Muscle of leg (tissue), 11 donors: ENCODE data around the gene RBFOX2. TPM values are rescaled to one million over a fixed set of nuclear protein-coding genes. Genes with fewer than 3 reads are reported as not detected.

Source experiments
- DNase-seq: peaks from one replicate; pipeline ENCODE4 v3.0.0; 2013
- H3K27ac ChIP-seq: one replicate; pipeline ENCODE4 v1.5.1; 2013; ENCODE audit warnings: mild to moderate bottlenecking, low read length, control low read depth
- H3K27me3 ChIP-seq: one replicate; pipeline ENCODE4 v1.6.1; 2013; ENCODE audit warnings: low read length; ENCODE audit not compliant: control insufficient read depth, insufficient read depth
- H3K36me3 ChIP-seq: one replicate; pipeline ENCODE4 v1.6.1; 2013; ENCODE audit warnings: low read length; ENCODE audit not compliant: control insufficient read depth, insufficient read depth
- H3K4me1 ChIP-seq: one replicate; pipeline ENCODE4 v1.6.1; 2013; ENCODE audit warnings: low read length; ENCODE audit not compliant: control insufficient read depth, insufficient read depth
- H3K4me3 ChIP-seq: one replicate; pipeline ENCODE4 v1.5.1; 2013; ENCODE audit warnings: low read length, control low read depth
- H3K9me3 ChIP-seq: replicated peaks from 2 replicates; pipeline ENCODE4 v1.6.1; 2013; ENCODE audit warnings: low read depth, low read length; ENCODE audit not compliant: control insufficient read depth
- WGBS: methylation state at CpG from one replicate; pipeline ENCODE4 v1.1.5; 2013; ENCODE audit warnings: missing lambda C conversion rate; ENCODE audit not compliant: insufficient coverage; 5-methylcytosine and 5-hydroxymethylcytosine counted together
- polyA plus RNA-seq, 8 donors: library from polyadenylated mRNA; unstranded; fragments of 120-200 nt; gene quantifications; one replicate each; pipeline versions ENCODE4 v1.2.1 to v1.2.3, GENCODE V29; 2013; ENCODE audit warnings: inconsistent platforms in 1 of 8, low replicate concordance in 1 of 8; ENCODE audit not compliant: insufficient read length in 8 of 8, insufficient read depth in 1 of 8
- total RNA-seq: library from RNA; stranded (reverse); fragments of 120-200 nt; gene quantifications from one replicate; pipeline ENCODE4 v1.2.4, GENCODE V29; 2013

RBFOX2 gene
- total and polyA plus RNA-seq, 9 donors: 159 to 234 (median 197) TPM

DNA sequence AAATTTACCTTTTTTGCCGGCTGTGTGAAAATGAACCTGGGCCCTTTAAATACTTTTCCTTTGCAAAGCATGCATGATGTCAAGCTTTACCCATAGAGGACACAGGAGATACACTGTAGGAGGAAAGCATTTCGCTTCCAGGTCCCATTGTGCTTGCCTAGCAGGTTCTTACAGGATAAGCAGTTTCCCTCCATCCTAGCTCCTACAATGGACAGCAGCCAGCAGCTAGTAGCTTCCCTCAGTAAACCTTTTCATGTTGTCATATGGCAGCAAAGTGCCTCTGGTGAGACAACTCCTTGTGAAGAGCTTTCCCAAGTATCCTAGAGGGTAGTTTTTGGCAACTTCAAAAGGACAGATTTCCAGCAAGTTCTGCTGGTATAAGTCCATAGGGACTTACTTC is 78.4 kb downstream of the RBFOX2 start:
- Histone ChIP-seq H3K4me1 (no peaks in the 10 kb centered on the region), H3K4me3 (no peak overlapping the region), H3K27me3 (no peaks in the 10 kb centered on the region), H3K36me3 (no peaks in the 10 kb centered on the region), H3K27ac (no peak overlapping the region), H3K9me3 (no peaks in the 10 kb centered on the region)
- WGBS: 43% methylated on average over 1 of the region's 2 CpGs
- DNase-seq: no peak

DNA sequence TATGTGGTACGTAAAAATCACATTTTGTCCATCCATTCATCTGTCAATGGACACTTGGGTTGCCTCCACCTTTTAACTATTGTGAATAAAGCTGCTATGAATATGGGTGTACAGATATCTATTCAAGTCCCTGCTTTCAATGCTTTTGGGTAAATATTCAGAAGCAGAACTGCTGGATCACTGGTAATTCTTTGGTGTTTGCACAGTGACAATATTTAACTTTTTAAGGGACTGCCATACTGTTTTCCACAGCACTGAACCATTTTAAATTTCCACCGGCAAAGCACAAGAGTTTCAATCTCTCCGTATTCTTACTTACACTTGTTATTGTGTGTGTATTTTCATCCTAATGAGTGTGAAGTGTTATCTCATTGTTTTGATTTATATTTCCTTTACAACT is 79.4 kb downstream of the RBFOX2 start:
- no peaks in the 10 kb centered on the region for H3K36me3 ChIP-seq
- no peaks in the 10 kb centered on the region for H3K27me3 ChIP-seq
- H3K4me1 ChIP-seq: no peaks in the 10 kb centered on the region
- H3K4me3 ChIP-seq: no peak overlapping the region
- no CpG with 5 or more reads among the region's 3 CpGs for WGBS
- H3K9me3 ChIP-seq: no peaks in the 10 kb centered on the region
- DNase-seq: no peak
- H3K27ac ChIP-seq: no peak overlapping the region

DNA sequence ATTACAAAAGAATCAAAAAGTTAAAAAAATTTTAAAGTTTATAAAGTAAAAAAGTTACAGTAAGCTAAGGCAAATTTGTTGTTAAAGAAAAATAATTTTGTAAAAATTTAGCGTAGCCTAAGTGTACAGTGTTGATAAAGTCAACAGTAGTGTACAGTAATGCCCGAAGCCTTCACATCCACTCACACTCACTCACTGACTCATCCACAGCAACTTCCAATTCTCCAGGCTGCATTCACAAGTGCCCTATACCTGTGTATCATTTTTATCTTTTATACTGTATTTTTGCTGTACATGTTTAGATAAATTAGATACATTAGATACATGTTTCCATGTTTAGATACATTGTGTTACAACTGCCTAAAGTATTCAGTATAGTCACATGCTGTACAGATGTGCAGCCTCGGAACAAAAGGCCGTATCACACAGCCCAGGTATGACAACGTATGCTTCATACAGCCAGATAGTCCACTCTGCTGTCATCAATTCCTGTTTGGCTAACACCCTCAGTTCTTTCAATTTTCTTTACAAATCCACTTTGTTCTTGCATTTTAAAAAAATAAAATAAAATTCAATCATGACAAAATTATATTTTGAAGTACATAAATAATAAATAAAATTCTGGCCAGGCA is 80.7 kb downstream of the RBFOX2 start:
- WGBS: 83% methylated on average over 3 of the region's 5 CpGs
- Histone ChIP-seq H3K36me3 (no peaks in the 10 kb centered on the region), H3K27ac (no peak overlapping the region), H3K4me1 (no peaks in the 10 kb centered on the region), H3K27me3 (no peaks in the 10 kb centered on the region), H3K4me3 (no peak overlapping the region), H3K9me3 (no peaks in the 10 kb centered on the region)
- no peak for DNase-seq

GRCh38 chr22:35944458-35944857 is 84.2 kb downstream of the RBFOX2 start:
- Histone ChIP-seq H3K4me1 (no peaks in the 10 kb centered on the region), H3K27ac (no peak overlapping the region), H3K4me3 (no peak overlapping the region), H3K36me3 (no peaks in the 10 kb centered on the region), H3K27me3 (no peaks in the 10 kb centered on the region), H3K9me3 (no peaks in the 10 kb centered on the region)
- DNase-seq: no peak
- no CpG with 5 or more reads among the region's 6 CpGs for WGBS

DNA sequence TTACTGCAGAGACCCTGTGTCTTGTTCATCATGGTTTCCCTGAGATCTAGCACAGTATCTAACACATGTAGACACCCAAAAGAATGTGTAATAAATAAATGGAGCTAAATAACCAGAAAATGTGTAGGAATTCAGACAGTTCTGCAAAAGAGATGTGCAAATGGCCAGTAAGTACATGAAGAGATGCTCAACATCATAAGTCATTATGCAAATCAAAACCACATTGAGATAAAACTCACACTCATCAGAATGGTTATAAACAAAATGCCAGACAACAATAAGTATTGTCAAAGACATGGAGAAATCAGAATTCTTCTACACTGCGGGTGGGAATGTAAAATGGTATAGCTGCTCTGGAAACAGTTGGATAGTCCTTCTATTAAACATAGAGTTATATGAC is 88.5 kb downstream of the RBFOX2 start:
- peaks cover 2% of the 10 kb centered on the region for H3K4me1 ChIP-seq
- no peak overlapping the region for H3K4me3 ChIP-seq
- DNase-seq: no peak
- no peak overlapping the region for H3K27ac ChIP-seq
- H3K36me3 ChIP-seq: no peaks in the 10 kb centered on the region
- H3K9me3 ChIP-seq: no peaks in the 10 kb centered on the region
- no CpG with 5 or more reads among the region's 1 CpG for WGBS
- no peaks in the 10 kb centered on the region for H3K27me3 ChIP-seq

DNA sequence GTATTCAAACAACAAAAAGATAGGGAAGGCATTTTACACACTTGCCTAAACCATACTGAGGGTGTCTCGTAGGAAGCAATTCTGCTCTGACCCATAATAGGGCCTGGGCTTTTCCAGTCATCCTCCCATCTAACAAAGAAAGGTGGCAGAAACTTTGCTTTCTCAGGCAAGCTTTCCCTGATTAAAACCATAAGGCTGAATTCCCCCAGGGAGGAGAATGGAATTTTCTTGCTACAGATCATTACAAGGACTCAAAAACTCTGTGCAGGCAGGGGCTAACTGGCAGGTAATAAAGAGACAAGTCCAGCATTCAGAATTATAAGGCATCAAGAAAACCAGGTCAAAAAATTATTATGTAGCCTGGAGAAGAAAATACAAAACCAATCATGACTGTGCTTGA is 90.4 kb downstream of the RBFOX2 start:
- peak; percentile 56 for DNase-seq
- WGBS: no CpG with 5 or more reads among the region's 1 CpG
- no peaks in the 10 kb centered on the region for H3K27me3 ChIP-seq
- no peak overlapping the region for H3K27ac ChIP-seq
- peaks cover 2% of the 10 kb centered on the region for H3K4me1 ChIP-seq
- no peaks in the 10 kb centered on the region for H3K36me3 ChIP-seq
- no peak overlapping the region for H3K4me3 ChIP-seq
- H3K9me3 ChIP-seq: no peaks in the 10 kb centered on the region

GRCh38 chr22:35930933-35931332 is 97.7 kb downstream of the RBFOX2 start:
- Histone ChIP-seq H3K4me3 (no peak overlapping the region), H3K36me3 (no peaks in the 10 kb centered on the region), H3K4me1 (no peaks in the 10 kb centered on the region), H3K27ac (no peak overlapping the region), H3K27me3 (no peaks in the 10 kb centered on the region), H3K9me3 (no peaks in the 10 kb centered on the region)
- DNase-seq: peak; percentile 90

- Histone ChIP-seq H3K27me3 (no peaks in the 10 kb centered on the region), H3K9me3 (no peaks in the 10 kb centered on the region), H3K27ac (no peak overlapping the region), H3K4me1 (no peaks in the 10 kb centered on the region), H3K4me3 (no peak overlapping the region), H3K36me3 (no peaks in the 10 kb centered on the region)
- no peak for DNase-seq
- no CpG with 5 or more reads among the region's 3 CpGs for WGBS
Observed at GRCh38 chr22:35928285-35928798, 100.3 kb downstream of the RBFOX2 start.

GRCh38 chr22:35923026-35923425 is 105.6 kb downstream of the RBFOX2 start:
- H3K27me3 ChIP-seq: no peaks in the 10 kb centered on the region
- H3K27ac ChIP-seq: no peak overlapping the region
- no peak for DNase-seq
- peaks cover 14% of the 10 kb centered on the region for H3K4me1 ChIP-seq
- H3K9me3 ChIP-seq: no peaks in the 10 kb centered on the region
- no peak overlapping the region for H3K4me3 ChIP-seq
- no peaks in the 10 kb centered on the region for H3K36me3 ChIP-seq
- 88% methylated on average over 1 of the region's 2 CpGs for WGBS

DNA sequence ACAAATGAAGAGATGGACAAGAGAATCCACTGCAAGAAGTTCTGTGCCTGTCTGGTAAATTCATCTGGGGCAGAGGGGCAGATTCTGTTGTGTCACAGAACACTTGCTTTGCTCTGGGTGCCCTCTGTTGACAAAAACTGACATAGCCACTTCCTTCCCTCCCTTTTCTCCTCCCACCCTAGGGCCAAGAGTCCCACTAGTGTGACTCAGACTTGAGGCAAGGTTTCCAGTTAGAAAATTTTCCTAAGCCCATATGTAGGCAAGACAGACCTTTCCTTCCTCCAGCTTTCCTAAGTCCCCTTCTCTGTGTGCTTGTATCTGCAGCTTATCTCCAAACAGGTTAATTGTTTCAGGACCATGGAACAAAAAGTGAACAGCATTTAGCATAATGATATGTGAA is 106.8 kb downstream of the RBFOX2 start:
- H3K9me3 ChIP-seq: no peaks in the 10 kb centered on the region
- peak; percentile 95 for DNase-seq
- H3K4me1 ChIP-seq: peaks cover 20% of the 10 kb centered on the region
- H3K4me3 ChIP-seq: no peak overlapping the region
- H3K36me3 ChIP-seq: no peaks in the 10 kb centered on the region
- H3K27ac ChIP-seq: peak overlapping the region; percentile 13
- H3K27me3 ChIP-seq: no peaks in the 10 kb centered on the region

- Histone ChIP-seq H3K9me3 (no peaks in the 10 kb centered on the region), H3K27me3 (no peaks in the 10 kb centered on the region), H3K27ac (no peak overlapping the region), H3K4me1 (peaks cover 25% of the 10 kb centered on the region), H3K36me3 (no peaks in the 10 kb centered on the region), H3K4me3 (no peak overlapping the region)
- no CpG with 5 or more reads among the region's 2 CpGs for WGBS
- peak; percentile 74 for DNase-seq
Observed at GRCh38 chr22:35921044-35921443, 107.6 kb downstream of the RBFOX2 start.
